Peyer's patch (tissue), 4 donors: ENCODE data around the gene CABP7.

Experiments used
- CTCF ChIP-seq, 6 experiments: fragments of 450-650 bp in 4 of 6; fragments of 200-600 bp in 2 of 6; sonication (generic) in 1 of 6; IDR thresholded peaks; one replicate each; pipeline ENCODE4 v1.5.1; 2017 to 2019; ENCODE audit warnings: antibody characterized with exemption in 6 of 6, mild to moderate bottlenecking in 3 of 6, moderate library complexity in 1 of 6
- POLR2A ChIP-seq, 2 donors: fragments of 450-650 bp; IDR thresholded peaks; one replicate each; pipeline ENCODE4 v1.5.1; 2017; ENCODE audit warnings: antibody characterized with exemption in 2 of 2, mild to moderate bottlenecking in 2 of 2, moderate library complexity in 2 of 2

- no peak for TF ChIP-seq POLR2A (IDR thresholded peaks at IDR 0.05)
- no peak for TF ChIP-seq CTCF (IDR thresholded peaks at IDR 0.05)
Observed at GRCh38 chr22:29758068-29758622, 38.3 kb downstream of the CABP7 start.
